HuH-7 (cell line): ENCODE measurements around the gene YLPM1.

Experiments
- DNase-seq: peaks from one replicate; pipeline ENCODE4 v3.0.0; 2011; ENCODE audit warnings: low spot score

The YLPM1 gene

GRCh38 chr14:74875941-74876913, 113.1 kb downstream of the YLPM1 start, which contains the start of gene PROX2:
TSS of gene PROX2 (minus strand) at chr14:74876145. CDS start at chr14:74863834, 12,311 bp downstream.
- DNase-seq, result no peak

DNA sequence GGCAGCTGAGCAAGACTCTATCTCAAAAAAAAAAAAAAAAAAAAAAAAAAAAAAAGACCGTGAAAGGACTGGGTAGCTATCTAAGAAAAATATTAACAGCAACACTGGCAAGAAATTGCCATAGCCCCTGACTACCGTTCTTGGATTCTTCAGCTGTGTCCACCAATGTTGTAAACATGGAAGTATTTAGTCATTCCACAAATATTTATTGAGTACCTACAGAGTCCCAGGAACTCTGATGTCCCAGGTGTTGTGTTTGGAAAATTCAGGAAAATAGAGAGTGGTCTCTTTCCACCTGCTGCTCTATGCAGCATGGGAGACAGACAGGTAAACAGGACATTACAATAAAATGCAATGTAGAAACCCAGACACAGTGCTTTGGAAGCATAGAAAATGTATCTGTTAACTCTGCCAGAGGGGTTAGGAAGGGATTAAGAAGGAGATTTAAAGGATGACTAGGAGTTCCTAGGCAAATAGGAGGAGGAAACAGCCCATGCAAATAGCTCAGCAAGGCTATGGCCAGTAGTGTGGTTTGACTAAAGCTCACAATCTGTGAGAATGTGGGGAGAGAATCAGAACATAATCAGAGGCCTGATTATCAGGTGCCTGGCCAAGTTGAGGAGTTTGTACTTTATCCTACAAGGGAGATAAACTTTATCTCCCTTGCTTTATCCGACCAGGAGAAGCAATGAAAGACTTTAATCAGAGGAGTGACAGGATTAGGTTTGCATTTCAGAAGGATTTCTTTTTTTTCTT, 116.5 kb downstream of the YLPM1 start:
- no peak for DNase-seq

DNA sequence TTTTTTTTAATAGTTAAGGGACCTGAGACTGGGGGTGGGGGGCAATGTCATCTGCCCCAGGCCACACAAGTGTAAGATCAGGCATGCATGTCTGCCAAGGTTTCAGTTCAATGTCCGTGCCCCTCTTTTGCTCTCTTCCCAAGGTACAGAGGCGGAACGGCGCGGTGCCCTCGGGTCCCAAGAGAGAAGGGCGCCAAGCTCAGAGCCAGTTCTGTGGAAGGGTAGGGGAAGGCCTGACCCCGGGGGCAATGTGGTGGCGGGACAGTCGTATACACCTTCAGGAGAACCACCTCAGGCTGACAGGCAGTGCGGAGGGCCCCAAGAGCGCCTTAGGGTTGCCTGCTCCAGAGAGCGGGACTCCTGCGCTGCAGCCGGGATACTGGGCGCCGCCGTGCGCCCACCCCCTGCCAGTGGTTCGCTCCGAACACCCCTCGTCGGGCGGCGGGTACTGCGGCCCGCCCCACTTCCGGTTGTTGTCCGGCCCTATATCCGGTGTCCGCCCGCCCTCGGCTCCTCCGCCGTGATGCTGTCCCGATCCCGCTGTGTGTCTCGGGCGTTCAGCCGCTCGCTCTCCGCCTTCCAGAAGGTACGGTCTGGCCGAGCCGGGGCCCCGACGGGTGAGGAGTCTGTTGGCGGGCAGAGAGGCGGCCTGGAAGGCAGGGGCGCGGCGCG, 118.5 kb downstream of the YLPM1 start, which contains the start of gene DLST:
Gene DLST, plus strand, starts transcription at position 486 of the 672 bp plus-strand sequence. Its CDS starts 38 bp downstream, at position 524.
- DNase-seq, result peak; percentile 79

GRCh38 chr14:74882103-74882920, 119.2 kb downstream of the YLPM1 start:
- no peak for DNase-seq
